T-cell (primary cell): ENCODE measurements around the gene PCIF1. TPM values are rescaled to one million over a fixed set of nuclear protein-coding genes. Genes with fewer than 3 reads are reported as not detected.
A peak's percentile ranks its signal among the peaks of the same experiment; 100 is the strongest.

Experiments used
- ATAC-seq, 4 experiments: fragments of 200-7000 bp in 3 of 4; fragments of 150-1000 bp in 1 of 4; cut with Tn5 transposase; replicated peaks in 1 of 4; 1 replicate in 3 of 4; 2 replicates in 1 of 4; pipeline ENCODE4 v1.10.0; 2021; ENCODE audit warnings: moderate library complexity in 3 of 4, mild to moderate bottlenecking in 2 of 4, moderate number of reproducible peaks in 1 of 4
- CTCF ChIA-PET, 2 donors: fragments of 300-600 bp; sonication (Branson Sonifier 250); formaldehyde crosslinking; loops; one replicate each; lab custom pipeline; 2022; ENCODE audit warnings: antibody characterized with exemption in 2 of 2; lab: Charles Lee
- POLR2A ChIA-PET, 2 donors: fragments of 300-600 bp; sonication (Branson Sonifier 250); formaldehyde crosslinking; loops; one replicate each; lab custom pipeline; 2022; ENCODE audit warnings: antibody characterized with exemption in 2 of 2; lab: Charles Lee
- DNase-seq, 35 experiments: peaks; one replicate each; pipeline versions ENCODE4 v3.0.0 to v3.0.0-alpha.2; 2013 to 2023
- H3K27ac ChIP-seq: one replicate; pipeline ENCODE4 v1.5.1; 2013; ENCODE audit warnings: low read length
- H3K27me3 ChIP-seq, 2 experiments: replicated peaks in 1 of 2; 1 replicate in 1 of 2; 2 replicates in 1 of 2; pipeline versions ENCODE4 v1.6.1 to v1.7.0; 2013; ENCODE audit warnings: low read length in 1 of 2, mixed read lengths in 1 of 2; ENCODE audit not compliant: control insufficient read depth in 2 of 2, insufficient read depth in 2 of 2; ENCODE audit errors: extremely low read depth in 1 of 2
- H3K36me3 ChIP-seq, 2 donors: 1 replicate in 1 of 2; 2 replicates in 1 of 2; pipeline versions ENCODE4 v1.6.1 to v1.7.0; 2013; ENCODE audit warnings: low read length in 1 of 2; ENCODE audit not compliant: control insufficient read depth in 2 of 2, insufficient read depth in 1 of 2; ENCODE audit errors: extremely low read depth in 1 of 2
- H3K4me1 ChIP-seq, 2 experiments: 1 replicate in 1 of 2; 2 replicates in 1 of 2; pipeline versions ENCODE4 v1.6.1 to v1.7.0; 2013; ENCODE audit warnings: low read length in 2 of 2, mixed read lengths in 1 of 2; ENCODE audit not compliant: insufficient read depth in 2 of 2, control insufficient read depth in 1 of 2; ENCODE audit errors: extremely low read depth in 1 of 2
- H3K4me3 ChIP-seq, 2 donors: 1 replicate in 1 of 2; 2 replicates in 1 of 2; pipeline versions ENCODE4 v1.5.1 to v1.7.0; 2013; ENCODE audit warnings: mild to moderate bottlenecking in 2 of 2, low read length in 1 of 2, moderate library complexity in 1 of 2; ENCODE audit not compliant: control insufficient read depth in 1 of 2; ENCODE audit errors: extremely low read depth in 1 of 2
- H3K9me3 ChIP-seq: 2 replicates; pipeline ENCODE4 v1.7.0; 2013
- H3K27ac Mint-ChIP-seq, 2 donors: one replicate each; pipeline ENCODE4 v1.8.0; 2020 to 2021; ENCODE audit warnings: mild to moderate bottlenecking in 2 of 2, mixed read lengths in 2 of 2
- H3K27me3 Mint-ChIP-seq, 2 donors: one replicate each; pipeline ENCODE4 v1.8.0; 2021 to 2022; ENCODE audit warnings: mixed read lengths in 2 of 2
- H3K36me3 Mint-ChIP-seq: one replicate; pipeline ENCODE4 v1.8.0; 2021; ENCODE audit warnings: mixed read lengths
- H3K4me1 Mint-ChIP-seq, 3 donors: one replicate each; pipeline ENCODE4 v1.8.0; 2020 to 2022; ENCODE audit warnings: mixed read lengths in 3 of 3, mild to moderate bottlenecking in 1 of 3
- H3K4me3 Mint-ChIP-seq, 3 donors: one replicate each; pipeline ENCODE4 v1.8.0; 2020 to 2022; ENCODE audit warnings: mild to moderate bottlenecking in 3 of 3, mixed read lengths in 3 of 3, moderate library complexity in 3 of 3
- H3K9me3 Mint-ChIP-seq, 3 donors: one replicate each; pipeline ENCODE4 v1.8.0; 2020 to 2022; ENCODE audit warnings: mixed read lengths in 3 of 3
- WGBS: methylation state at CpG from one replicate; pipeline ENCODE4 v1.1.5; 2013; ENCODE audit warnings: missing lambda C conversion rate; ENCODE audit not compliant: insufficient coverage; 5-methylcytosine and 5-hydroxymethylcytosine counted together
- total RNA-seq, 35 experiments: library from RNA in 6 of 35; stranded (reverse) in 6 of 35; fragments of 120-200 nt in 1 of 35; gene quantifications; one replicate each; pipeline versions ENCODE4 v1.2.1 to v1.2.4 and lab custom pipeline; 2013 to 2026

Gene PCIF1
- total RNA-seq (10 to 100 TPM; 74.4 to 78.7 (median 74.6) TPM), total RNA-seq (lab: John Stamatoyannopoulos, UW) (14.9 to 93.8 (median 54.6) reads per million in 29 experiments)
- 34.5 TPM for total RNA-seq (2013)

- no peaks in the 10 kb centered on the region for H3K27me3 ChIP-seq
- Mint-ChIP-seq H3K27ac (peak within 1 kb of the TSS; percentile 95 to 98), H3K36me3 (peaks cover 19% of the 10 kb centered on the region), H3K27me3 (no peaks in the 10 kb centered on the region), H3K4me1 (peaks cover 21 to 42% (median 31%) of the 10 kb centered on the region in 3 donors), H3K9me3 (no peaks in the 10 kb centered on the region), H3K4me3 (peak within 1 kb of the TSS; percentile 93 to 97 (median 97))
- peak; percentile 81 to 83 (median 82) for ATAC-seq
- no peaks in the 10 kb centered on the region for H3K9me3 ChIP-seq
- ChIA-PET CTCF (interaction anchor here (0.6 to 1.2 kb wide), 7 partner anchors 17 to 810 kb away, joined by 3 to 15 read pairs (median 4); no protein-coding TSS in a partner anchor), POLR2A (interaction anchor here (0.6 to 2.4 kb wide), 15 partner anchors 19 to 1742 kb away, joined by 3 to 25 read pairs (median 8); partner anchors contain the start of gene ZSWIM1 (in 1 of the 2))
- peak; percentile 94 to 100 (median 97) for DNase-seq
- peaks cover 5 to 32% of the 10 kb centered on the region in 2 donors for H3K36me3 ChIP-seq
- WGBS, result under 1% methylated on average over 66 of the region's 102 CpGs
- H3K27ac ChIP-seq, result peak within 1 kb of the TSS; percentile 99
- peak within 1 kb of the TSS; percentile 98 to 100 for H3K4me3 ChIP-seq
- H3K4me1 ChIP-seq, result peaks cover 5 to 32% of the 10 kb centered on the region in 2 experiments
Observed at GRCh38 chr20:45934586-45935415, at the start of gene PCIF1. Gene PCIF1 (plus strand): TSS chr20:45934683. CDS start chr20:45939000, 4,317 bp downstream.

DNA sequence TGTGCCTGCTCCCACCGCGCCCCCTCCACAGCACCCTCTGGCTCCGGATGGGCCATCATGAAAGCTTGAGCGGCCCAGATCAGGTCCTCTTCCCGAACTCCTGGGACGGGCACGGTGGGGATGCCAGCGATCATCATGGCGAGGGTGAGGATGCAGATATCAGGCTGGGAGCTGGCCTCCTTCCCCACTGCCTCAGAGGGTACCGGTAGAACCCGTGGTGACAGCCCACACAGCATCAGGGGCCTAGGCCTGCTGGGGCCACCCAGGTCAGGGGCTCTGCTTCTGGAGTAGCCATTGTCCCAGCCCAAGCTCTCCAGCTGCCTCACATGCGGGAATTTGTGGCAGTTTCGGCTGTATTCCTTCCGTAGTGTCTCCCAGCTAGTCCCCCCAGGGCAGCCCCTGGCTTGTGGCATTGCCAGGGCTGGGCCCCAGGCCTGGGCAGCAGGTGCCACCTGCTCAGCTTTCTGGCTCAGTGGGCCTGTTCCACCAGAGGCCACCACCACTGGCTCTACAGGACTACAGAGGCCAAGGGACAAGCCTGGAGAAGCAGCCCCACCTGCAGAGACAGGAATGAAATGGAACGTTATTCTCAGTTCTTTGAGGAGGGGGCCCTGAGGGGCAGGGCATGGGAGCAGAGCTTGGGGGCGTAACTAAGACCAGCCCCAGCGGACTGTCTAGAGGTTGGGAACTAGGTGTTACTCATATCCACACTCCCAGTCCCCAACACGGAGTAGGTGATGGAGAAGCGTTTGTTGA lies 47.7 kb upstream of the PCIF1 start:
- Histone ChIP-seq H3K27ac (no peak overlapping the region), H3K36me3 (peaks cover 10 to 23% of the 10 kb centered on the region in 2 donors), H3K9me3 (no peaks in the 10 kb centered on the region), H3K27me3 (no peaks in the 10 kb centered on the region), H3K4me3 (no peak overlapping the region), H3K4me1 (peaks cover 4 to 33% of the 10 kb centered on the region in 2 experiments)
- 93% methylated on average over 14 of the region's 19 CpGs for WGBS
- POLR2A ChIA-PET, result no interaction called here
- DNase-seq, result no peak
- H3K27me3 Mint-ChIP-seq, result no peaks in the 10 kb centered on the region
- peaks cover 16% of the 10 kb centered on the region for H3K36me3 Mint-ChIP-seq
- peak overlapping the region in 1 of 2 donors; percentile 36 for H3K27ac Mint-ChIP-seq
- CTCF ChIA-PET, result no interaction called here
- no peak for ATAC-seq
- no peaks in the 10 kb centered on the region for H3K9me3 Mint-ChIP-seq
- H3K4me3 Mint-ChIP-seq, result no peak overlapping the region
- H3K4me1 Mint-ChIP-seq, result peaks cover 43 to 56% (median 55%) of the 10 kb centered on the region in 3 donors

- H3K36me3 Mint-ChIP-seq, result peaks cover 16% of the 10 kb centered on the region
- Histone ChIP-seq H3K9me3 (no peaks in the 10 kb centered on the region), H3K4me1 (peaks cover 4 to 36% of the 10 kb centered on the region in 2 experiments), H3K27me3 (no peaks in the 10 kb centered on the region), H3K4me3 (no peak within 1 kb of the TSS), H3K27ac (no peak within 1 kb of the TSS), H3K36me3 (peaks cover 10 to 22% of the 10 kb centered on the region in 2 donors)
- no peak for DNase-seq
- no peak within 1 kb of the TSS for H3K4me3 Mint-ChIP-seq
- WGBS, result no CpG with 5 or more reads among the region's 8 CpGs
- POLR2A ChIA-PET, result no interaction called here
- H3K27me3 Mint-ChIP-seq, result no peaks in the 10 kb centered on the region
- H3K27ac Mint-ChIP-seq, result peak within 1 kb of the TSS; percentile 36 to 52
- CTCF ChIA-PET, result no interaction called here
- no peaks in the 10 kb centered on the region for H3K9me3 Mint-ChIP-seq
- ATAC-seq, result no peak
- H3K4me1 Mint-ChIP-seq, result peaks cover 43 to 57% (median 56%) of the 10 kb centered on the region in 3 donors
Observed at GRCh38 chr20:45887346-45887715, 47.2 kb upstream of the PCIF1 start, which contains the start of gene SPATA25. Gene SPATA25 (minus strand): TSS chr20:45887622. CDS start chr20:45887590, 32 bp downstream.

DNA sequence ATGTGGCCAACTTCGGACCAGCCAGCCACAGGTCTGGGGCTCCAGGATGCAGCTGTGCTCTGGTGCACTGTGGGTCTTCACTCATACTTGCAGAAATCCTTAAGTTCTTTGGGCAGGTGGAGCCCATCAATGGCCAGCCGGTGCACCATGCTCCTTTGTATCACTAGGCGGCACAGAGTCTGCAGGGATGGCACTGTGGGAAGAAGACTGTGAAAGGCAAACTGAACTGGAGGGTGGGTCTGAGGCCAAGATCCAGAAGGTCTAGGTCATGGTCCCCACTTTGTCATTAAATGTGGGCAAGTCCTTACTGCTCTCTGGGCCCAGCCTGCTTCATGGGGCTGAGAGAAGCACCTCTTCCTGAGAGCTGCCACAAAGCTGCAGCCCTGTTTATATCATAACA lies 45.8 kb upstream of the PCIF1 start:
- H3K4me1 Mint-ChIP-seq, result peaks cover 35 to 57% (median 56%) of the 10 kb centered on the region in 3 donors
- H3K36me3 Mint-ChIP-seq, result peaks cover 7% of the 10 kb centered on the region
- H3K4me3 Mint-ChIP-seq, result no peak overlapping the region
- no peaks in the 10 kb centered on the region for H3K27me3 Mint-ChIP-seq
- peaks cover 6 to 10% of the 10 kb centered on the region in 2 donors for H3K36me3 ChIP-seq
- ChIA-PET POLR2A (interaction anchor here in 1 of 2 donors (0.6 kb wide), 1 partner anchor 57 kb away, joined by 3 read pairs; no protein-coding TSS in a partner anchor), CTCF (interaction anchor here (0.5 kb wide), 2 partner anchors 44 to 82 kb away, joined by 5 read pairs; no protein-coding TSS in a partner anchor)
- ATAC-seq (no peak), DNase-seq (no peak)
- peaks cover 4 to 47% of the 10 kb centered on the region in 2 experiments for H3K4me1 ChIP-seq
- WGBS, result 93% methylated on average over 3 of the region's 3 CpGs
- H3K27ac ChIP-seq, result no peak overlapping the region
- H3K9me3 Mint-ChIP-seq, result no peaks in the 10 kb centered on the region
- no peak overlapping the region for H3K27ac Mint-ChIP-seq
- H3K27me3 ChIP-seq, result no peaks in the 10 kb centered on the region
- H3K4me3 ChIP-seq, result no peak overlapping the region
- no peaks in the 10 kb centered on the region for H3K9me3 ChIP-seq

DNA sequence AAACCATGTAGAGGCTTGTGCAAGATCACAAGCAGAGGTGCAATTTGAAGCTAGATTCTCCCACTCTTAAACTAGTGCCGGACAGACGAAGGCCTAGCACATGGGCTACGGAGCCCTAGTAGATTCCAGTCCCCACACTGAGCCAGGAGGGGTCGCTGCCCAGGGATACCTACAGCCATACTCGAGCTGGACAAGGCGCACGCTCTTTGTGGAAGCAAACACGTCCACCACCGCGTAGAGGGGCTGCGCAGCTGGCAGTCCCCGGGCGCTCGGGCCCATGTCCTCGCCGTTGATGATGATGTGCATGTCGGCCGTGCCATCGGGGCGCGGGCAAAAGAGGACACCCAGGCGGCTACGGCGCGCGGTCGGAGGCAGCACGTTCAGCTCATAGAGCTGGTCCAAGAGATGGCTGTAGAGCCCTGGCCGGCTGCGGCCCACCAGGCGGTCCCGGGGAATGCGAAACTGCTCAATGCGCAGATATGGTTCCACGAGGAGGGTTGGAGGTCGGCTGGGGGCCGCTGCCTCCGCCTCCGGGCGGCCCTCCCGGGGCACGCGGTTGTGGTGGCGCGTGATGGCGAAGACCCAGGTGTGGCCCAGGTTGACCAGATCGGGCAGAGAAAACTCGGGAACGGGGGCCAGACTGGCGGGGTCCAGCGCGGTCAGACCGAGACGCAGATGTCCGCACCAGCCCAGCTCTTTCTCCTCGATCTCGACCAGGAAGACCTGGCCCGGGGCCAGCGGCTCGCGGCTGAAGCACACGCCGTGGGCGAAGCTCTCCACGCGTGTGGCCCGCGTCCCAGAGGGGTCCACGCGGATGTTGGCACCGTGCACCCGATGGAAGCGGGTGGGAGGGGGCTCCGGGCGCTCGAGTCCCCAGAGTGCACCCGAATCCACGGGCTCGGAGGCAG lies 44.2 kb upstream of the PCIF1 start:
- H3K36me3 ChIP-seq, result peaks cover 8 to 18% of the 10 kb centered on the region in 2 donors
- peaks cover 24 to 50% (median 49%) of the 10 kb centered on the region in 3 donors for H3K4me1 Mint-ChIP-seq
- peak overlapping the region; percentile 88 to 94 for H3K27ac Mint-ChIP-seq
- no peaks in the 10 kb centered on the region for H3K9me3 ChIP-seq
- CTCF ChIA-PET, result interaction anchor here (0.7 to 1.3 kb wide), 5 partner anchors 9 to 192 kb away, joined by 3 to 6 read pairs (median 4); partner anchors contain the start of gene ZSWIM1 (in 1 of the 2)
- peak; percentile 30 to 42 (median 32) for ATAC-seq
- peak overlapping the region; percentile 91 to 92 (median 92) for H3K4me3 Mint-ChIP-seq
- H3K27ac ChIP-seq, result peak overlapping the region; percentile 40
- peak in 31 of 35 experiments; percentile 21 to 63 (median 35) for DNase-seq
- H3K9me3 Mint-ChIP-seq, result no peaks in the 10 kb centered on the region
- peaks cover 4 to 41% of the 10 kb centered on the region in 2 experiments for H3K4me1 ChIP-seq
- H3K27me3 Mint-ChIP-seq, result no peaks in the 10 kb centered on the region
- peaks cover 9% of the 10 kb centered on the region for H3K36me3 Mint-ChIP-seq
- peak overlapping the region; percentile 82 to 90 for H3K4me3 ChIP-seq
- POLR2A ChIA-PET, result no interaction called here
- WGBS, result 9% methylated on average over 79 of the region's 79 CpGs
- H3K27me3 ChIP-seq, result no peaks in the 10 kb centered on the region
